Esophagus squamous epithelium (tissue), 4 donors: ENCODE measurements around the gene ADGRV1.

Experiments used
- CTCF ChIP-seq, 6 experiments: fragments of 450-650 bp in 4 of 6; fragments of 200-600 bp in 2 of 6; sonication (generic) in 2 of 6; IDR thresholded peaks; one replicate each; pipeline ENCODE4 v1.5.1; 2016 to 2019; ENCODE audit warnings: antibody characterized with exemption in 6 of 6, mild to moderate bottlenecking in 4 of 6, moderate library complexity in 4 of 6
- POLR2A ChIP-seq, 4 donors: fragments of 450-650 bp; IDR thresholded peaks; one replicate each; pipeline ENCODE4 v1.6.1; 2017; ENCODE audit warnings: antibody characterized with exemption in 4 of 4, mild to moderate bottlenecking in 4 of 4, moderate library complexity in 3 of 4

GRCh38 chr5:90561766-90562165 is 3.2 kb downstream of the ADGRV1 start:
- no peak for TF ChIP-seq CTCF (IDR thresholded peaks at IDR 0.05)
- TF ChIP-seq POLR2A (IDR thresholded peaks at IDR 0.05), result no peak
